ENCODE measurements around the gene RLN3.

RLN3 gene

DNA sequence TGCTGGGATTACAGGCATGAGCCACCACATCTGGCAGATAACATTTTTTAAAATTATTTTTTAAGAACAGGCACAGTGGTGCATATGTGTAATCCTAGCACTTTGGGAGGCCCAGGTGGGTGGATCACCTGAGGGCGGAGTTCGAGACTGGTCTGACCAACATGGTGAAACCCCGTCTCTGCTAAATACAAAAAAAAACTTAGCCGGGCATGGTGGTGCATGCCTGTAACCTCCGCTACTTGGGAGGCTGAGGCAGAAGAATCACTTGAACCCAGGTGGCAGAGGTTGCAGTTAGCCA is 34.6 kb downstream of the RLN3 start:
- H3K27me3 ChIP-seq (ENCODE audit: insufficient read depth, poor library complexity, severe bottlenecking), result peaks cover 18% of the 10 kb centered on the region
- no peak for DNase-seq (ENCODE audit: low read depth in 1 of 2, low spot score in 1 of 2)
- TF ChIP-seq, protein P1, sequence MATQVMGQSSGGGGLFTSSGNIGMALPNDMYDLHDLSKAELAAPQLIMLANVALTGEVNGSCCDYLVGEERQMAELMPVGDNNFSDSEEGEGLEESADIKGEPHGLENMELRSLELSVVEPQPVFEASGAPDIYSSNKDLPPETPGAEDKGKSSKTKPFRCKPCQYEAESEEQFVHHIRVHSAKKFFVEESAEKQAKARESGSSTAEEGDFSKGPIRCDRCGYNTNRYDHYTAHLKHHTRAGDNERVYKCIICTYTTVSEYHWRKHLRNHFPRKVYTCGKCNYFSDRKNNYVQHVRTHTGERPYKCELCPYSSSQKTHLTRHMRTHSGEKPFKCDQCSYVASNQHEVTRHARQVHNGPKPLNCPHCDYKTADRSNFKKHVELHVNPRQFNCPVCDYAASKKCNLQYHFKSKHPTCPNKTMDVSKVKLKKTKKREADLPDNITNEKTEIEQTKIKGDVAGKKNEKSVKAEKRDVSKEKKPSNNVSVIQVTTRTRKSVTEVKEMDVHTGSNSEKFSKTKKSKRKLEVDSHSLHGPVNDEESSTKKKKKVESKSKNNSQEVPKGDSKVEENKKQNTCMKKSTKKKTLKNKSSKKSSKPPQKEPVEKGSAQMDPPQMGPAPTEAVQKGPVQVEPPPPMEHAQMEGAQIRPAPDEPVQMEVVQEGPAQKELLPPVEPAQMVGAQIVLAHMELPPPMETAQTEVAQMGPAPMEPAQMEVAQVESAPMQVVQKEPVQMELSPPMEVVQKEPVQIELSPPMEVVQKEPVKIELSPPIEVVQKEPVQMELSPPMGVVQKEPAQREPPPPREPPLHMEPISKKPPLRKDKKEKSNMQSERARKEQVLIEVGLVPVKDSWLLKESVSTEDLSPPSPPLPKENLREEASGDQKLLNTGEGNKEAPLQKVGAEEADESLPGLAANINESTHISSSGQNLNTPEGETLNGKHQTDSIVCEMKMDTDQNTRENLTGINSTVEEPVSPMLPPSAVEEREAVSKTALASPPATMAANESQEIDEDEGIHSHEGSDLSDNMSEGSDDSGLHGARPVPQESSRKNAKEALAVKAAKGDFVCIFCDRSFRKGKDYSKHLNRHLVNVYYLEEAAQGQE (IDR thresholded peaks at IDR 0.05; ENCODE audit: insufficient replicate concordance, low read depth), result no peak
- TF ChIP-seq GABPA (IDR thresholded peaks at IDR 0.05; ENCODE audit: low read depth), result no peak
- TF ChIP-seq SPI1 (IDR thresholded peaks at IDR 0.05; ENCODE audit: borderline replicate concordance, low read depth), result no peak
- TF ChIP-seq, protein P2, sequence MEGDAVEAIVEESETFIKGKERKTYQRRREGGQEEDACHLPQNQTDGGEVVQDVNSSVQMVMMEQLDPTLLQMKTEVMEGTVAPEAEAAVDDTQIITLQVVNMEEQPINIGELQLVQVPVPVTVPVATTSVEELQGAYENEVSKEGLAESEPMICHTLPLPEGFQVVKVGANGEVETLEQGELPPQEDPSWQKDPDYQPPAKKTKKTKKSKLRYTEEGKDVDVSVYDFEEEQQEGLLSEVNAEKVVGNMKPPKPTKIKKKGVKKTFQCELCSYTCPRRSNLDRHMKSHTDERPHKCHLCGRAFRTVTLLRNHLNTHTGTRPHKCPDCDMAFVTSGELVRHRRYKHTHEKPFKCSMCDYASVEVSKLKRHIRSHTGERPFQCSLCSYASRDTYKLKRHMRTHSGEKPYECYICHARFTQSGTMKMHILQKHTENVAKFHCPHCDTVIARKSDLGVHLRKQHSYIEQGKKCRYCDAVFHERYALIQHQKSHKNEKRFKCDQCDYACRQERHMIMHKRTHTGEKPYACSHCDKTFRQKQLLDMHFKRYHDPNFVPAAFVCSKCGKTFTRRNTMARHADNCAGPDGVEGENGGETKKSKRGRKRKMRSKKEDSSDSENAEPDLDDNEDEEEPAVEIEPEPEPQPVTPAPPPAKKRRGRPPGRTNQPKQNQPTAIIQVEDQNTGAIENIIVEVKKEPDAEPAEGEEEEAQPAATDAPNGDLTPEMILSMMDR (IDR thresholded peaks at IDR 0.05; ENCODE audit: insufficient read depth, low read length), result no peak
- no peak for TF ChIP-seq POLR2AphosphoS5 (IDR thresholded peaks at IDR 0.05; ENCODE audit: low read depth)
- H3K4me3 ChIP-seq (replicated peaks; ENCODE audit: insufficient read depth, low read length), result no peak overlapping the region
- no peak overlapping the region for H3K27ac ChIP-seq (replicated peaks)

DNA sequence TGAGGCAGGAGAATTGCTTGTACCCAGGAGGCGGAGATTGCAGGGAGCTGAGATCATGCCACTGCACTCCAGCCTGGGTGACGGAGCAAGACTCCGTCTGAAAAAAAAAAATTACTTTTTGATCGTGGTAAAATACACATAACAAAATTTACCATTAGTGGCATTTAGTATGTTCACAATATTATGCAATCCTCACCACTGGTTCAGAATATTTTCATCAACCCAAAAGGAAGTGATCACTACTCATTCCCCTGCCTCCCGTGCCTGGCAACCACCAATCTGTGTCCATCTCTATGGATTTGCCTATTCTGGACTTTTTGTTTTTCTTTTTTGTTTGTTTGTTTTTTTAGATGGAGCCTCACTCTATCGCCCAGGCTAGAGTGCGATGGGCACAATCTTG is 35.2 kb downstream of the RLN3 start:
- H3K4me3 ChIP-seq (replicated peaks; ENCODE audit: insufficient read depth, low read length), result no peak overlapping the region
- no peak overlapping the region for H3K27ac ChIP-seq (replicated peaks)
- H3K27me3 ChIP-seq (ENCODE audit: insufficient read depth, poor library complexity, severe bottlenecking), result peaks cover 13% of the 10 kb centered on the region
- no peak for DNase-seq (ENCODE audit: low read depth in 1 of 2, low spot score in 1 of 2)
- TF ChIP-seq GABPA (IDR thresholded peaks at IDR 0.05; ENCODE audit: low read depth) (no peak), POLR2AphosphoS5 (IDR thresholded peaks at IDR 0.05; ENCODE audit: low read depth) (no peak), SPI1 (IDR thresholded peaks at IDR 0.05; ENCODE audit: borderline replicate concordance, low read depth) (no peak)
- TF ChIP-seq, protein P2 (IDR thresholded peaks at IDR 0.05; ENCODE audit: insufficient read depth, low read length), result no peak
- TF ChIP-seq, protein P1 (IDR thresholded peaks at IDR 0.05; ENCODE audit: insufficient replicate concordance, low read depth), result no peak

DNA sequence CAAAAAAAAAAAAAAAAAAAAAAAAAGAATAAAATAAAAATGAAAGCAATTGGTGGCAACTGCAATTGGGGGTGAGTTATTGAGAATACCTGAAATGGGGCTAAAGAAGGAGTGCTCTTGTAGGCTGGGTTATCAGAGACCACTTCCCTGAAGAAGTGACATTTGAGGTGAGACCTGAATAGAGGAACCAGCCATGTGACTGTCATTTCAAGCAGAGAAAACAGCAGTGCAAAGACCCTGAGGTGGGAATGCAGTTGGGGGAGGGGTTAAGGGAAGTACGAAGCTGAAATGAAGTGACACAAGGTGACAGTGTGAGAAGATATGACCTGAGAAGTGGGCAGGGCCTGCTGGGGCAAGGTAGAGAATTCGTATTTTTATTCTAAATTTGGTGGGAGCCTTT is 38.2 kb downstream of the RLN3 start:
- Histone ChIP-seq H3K4me3 (replicated peaks; ENCODE audit: insufficient read depth, low read length) (no peak overlapping the region), H3K27ac (replicated peaks) (no peak overlapping the region), H3K27me3 (ENCODE audit: insufficient read depth, poor library complexity, severe bottlenecking) (peaks cover 2% of the 10 kb centered on the region)
- TF ChIP-seq POLR2AphosphoS5 (IDR thresholded peaks at IDR 0.05; ENCODE audit: low read depth) (no peak), GABPA (IDR thresholded peaks at IDR 0.05; ENCODE audit: low read depth) (no peak), SPI1 (IDR thresholded peaks at IDR 0.05; ENCODE audit: borderline replicate concordance, low read depth) (no peak)
- TF ChIP-seq, protein P2 (IDR thresholded peaks at IDR 0.05; ENCODE audit: insufficient read depth, low read length), result no peak
- TF ChIP-seq, protein P1 (IDR thresholded peaks at IDR 0.05; ENCODE audit: insufficient replicate concordance, low read depth), result no peak
- no peak for DNase-seq (ENCODE audit: low read depth in 1 of 2, low spot score in 1 of 2)
